CD8-positive, alpha-beta memory T cell (primary cell): ENCODE data around the gene PGS1. TPM values are rescaled to one million over a fixed set of nuclear protein-coding genes. Genes with fewer than 3 reads are reported as not detected.
A peak's percentile ranks its signal among the peaks of the same experiment; 100 is the strongest.

Experiments used
- CTCF ChIA-PET: fragments of 350-600 bp; sonication (Branson Sonifier 250); formaldehyde crosslinking; loops from one replicate; lab custom pipeline; 2021; ENCODE audit warnings: antibody characterized with exemption; lab: Charles Lee
- POLR2A ChIA-PET: fragments of 350-600 bp; sonication (Branson Sonifier 250); formaldehyde crosslinking; loops from one replicate; lab custom pipeline; 2021; ENCODE audit warnings: antibody characterized with exemption; lab: Charles Lee
- DNase-seq, 5 donors: peaks; one replicate each; pipeline versions ENCODE4 v3.0.0 to v3.0.0-alpha.2; 2020 to 2022; ENCODE audit warnings: mixed read lengths in 1 of 5
- H3K27ac ChIP-seq: one replicate; pipeline ENCODE4 v1.7.0; 2013; ENCODE audit warnings: low read depth, mild to moderate bottlenecking, low read length, moderate library complexity
- H3K27me3 ChIP-seq: 2 replicates; pipeline ENCODE4 v1.7.0; 2013; ENCODE audit warnings: low read length, mild to moderate bottlenecking; ENCODE audit not compliant: insufficient read depth, poor library complexity, severe bottlenecking
- H3K36me3 ChIP-seq: 2 replicates; pipeline ENCODE4 v1.7.0; 2013; ENCODE audit warnings: mild to moderate bottlenecking, low read length, moderate library complexity; ENCODE audit not compliant: insufficient read depth
- H3K4me1 ChIP-seq: 2 replicates; pipeline ENCODE4 v1.7.0; 2013; ENCODE audit warnings: mild to moderate bottlenecking, low read length, moderate library complexity; ENCODE audit not compliant: insufficient read depth
- H3K4me3 ChIP-seq: 2 replicates; pipeline ENCODE4 v1.7.0; 2013; ENCODE audit warnings: mild to moderate bottlenecking, low read length
- H3K9me3 ChIP-seq: 2 replicates; pipeline ENCODE4 v1.7.0; 2013; ENCODE audit warnings: mild to moderate bottlenecking, low read length
- H3K27ac Mint-ChIP-seq, 8 donors: one replicate each; pipeline ENCODE4 v1.8.0; 2020 to 2021; ENCODE audit warnings: mixed read lengths in 8 of 8, mild to moderate bottlenecking in 6 of 8, inconsistent platforms in 3 of 8, moderate library complexity in 3 of 8
- H3K27me3 Mint-ChIP-seq, 2 donors: one replicate each; pipeline ENCODE4 v1.8.0; 2020 to 2021; ENCODE audit warnings: mixed read lengths in 2 of 2, mild to moderate bottlenecking in 1 of 2, moderate library complexity in 1 of 2
- H3K36me3 Mint-ChIP-seq, 3 donors: one replicate each; pipeline ENCODE4 v1.8.0; 2020 to 2021; ENCODE audit warnings: mixed read lengths in 3 of 3, inconsistent platforms in 1 of 3, mild to moderate bottlenecking in 1 of 3
- H3K4me1 Mint-ChIP-seq, 3 donors: one replicate each; pipeline ENCODE4 v1.8.0; 2020 to 2021; ENCODE audit warnings: mixed read lengths in 3 of 3, inconsistent platforms in 1 of 3, mild to moderate bottlenecking in 1 of 3
- H3K4me3 Mint-ChIP-seq, 7 donors: one replicate each; pipeline ENCODE4 v1.8.0; 2020 to 2021; ENCODE audit warnings: mixed read lengths in 7 of 7, mild to moderate bottlenecking in 6 of 7, moderate library complexity in 4 of 7, inconsistent platforms in 2 of 7
- H3K9me3 Mint-ChIP-seq, 5 donors: one replicate each; pipeline ENCODE4 v1.8.0; 2020 to 2022; ENCODE audit warnings: mixed read lengths in 5 of 5, mild to moderate bottlenecking in 3 of 5, moderate library complexity in 2 of 5, inconsistent platforms in 1 of 5
- polyA plus RNA-seq: library from polyadenylated mRNA; unstranded; fragments of 300-500 nt; fragmentation: Illumina TruSeq; gene quantifications from one replicate; pipeline ENCODE4 v1.2.3, GENCODE V29; 2021
- total RNA-seq, 2 experiments: library from RNA; stranded (reverse); gene quantifications; one replicate each; pipeline ENCODE4 v1.2.3, GENCODE V29; 2021

PGS1 gene
- total and polyA plus RNA-seq, 3 experiments from 2014 or later: 31.5 to 51.5 (median 48.2) TPM

DNA sequence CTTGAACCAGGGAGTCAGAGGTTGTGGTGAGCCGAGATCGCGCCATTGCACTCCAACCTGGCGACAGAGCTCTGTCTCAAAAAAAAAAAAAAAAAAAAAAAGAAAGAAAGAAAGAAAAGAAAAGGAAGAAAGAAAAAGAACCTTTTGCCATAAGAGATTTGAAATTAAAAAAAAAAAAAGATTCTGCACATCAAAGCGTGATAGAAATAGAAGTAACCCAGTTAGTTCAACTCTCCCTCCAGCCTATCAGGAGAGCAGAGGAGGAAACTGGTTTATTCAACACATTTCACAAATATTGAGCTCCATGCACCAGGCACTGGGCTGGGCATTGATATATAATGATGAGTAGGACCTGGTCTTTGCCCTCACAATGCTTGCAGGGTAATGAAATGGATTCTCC lies 16.2 kb upstream of the PGS1 start:
- H3K36me3 ChIP-seq: peaks cover 15% of the 10 kb centered on the region
- no peak overlapping the region for H3K4me3 ChIP-seq
- H3K36me3 Mint-ChIP-seq: peaks cover 0 to 13% (median 0%) of the 10 kb centered on the region in 3 donors
- peak overlapping the region in 1 of 7 donors; percentile 17 for H3K4me3 Mint-ChIP-seq
- POLR2A ChIA-PET: interaction anchor here (1.0 kb wide), 1 partner anchor 16 kb away, joined by 4 read pairs; the partner anchor contains the start of gene PGS1
- CTCF ChIA-PET: interaction anchor here (1.2 to 3.7 kb wide), 6 partner anchors 19 to 60 kb away, joined by 4 to 27 read pairs (median 12); no protein-coding TSS in a partner anchor
- H3K4me1 Mint-ChIP-seq: peaks cover 14 to 31% (median 21%) of the 10 kb centered on the region in 3 donors
- no peaks in the 10 kb centered on the region for H3K27me3 Mint-ChIP-seq
- H3K9me3 Mint-ChIP-seq: no peaks in the 10 kb centered on the region
- no peak overlapping the region for H3K27ac ChIP-seq
- DNase-seq: peak in 1 of 5 donors; percentile 61
- H3K27me3 ChIP-seq: no peaks in the 10 kb centered on the region
- peaks cover 27% of the 10 kb centered on the region for H3K4me1 ChIP-seq
- peak overlapping the region in 2 of 8 donors; percentile 53 to 60 for H3K27ac Mint-ChIP-seq
- no peaks in the 10 kb centered on the region for H3K9me3 ChIP-seq

DNA sequence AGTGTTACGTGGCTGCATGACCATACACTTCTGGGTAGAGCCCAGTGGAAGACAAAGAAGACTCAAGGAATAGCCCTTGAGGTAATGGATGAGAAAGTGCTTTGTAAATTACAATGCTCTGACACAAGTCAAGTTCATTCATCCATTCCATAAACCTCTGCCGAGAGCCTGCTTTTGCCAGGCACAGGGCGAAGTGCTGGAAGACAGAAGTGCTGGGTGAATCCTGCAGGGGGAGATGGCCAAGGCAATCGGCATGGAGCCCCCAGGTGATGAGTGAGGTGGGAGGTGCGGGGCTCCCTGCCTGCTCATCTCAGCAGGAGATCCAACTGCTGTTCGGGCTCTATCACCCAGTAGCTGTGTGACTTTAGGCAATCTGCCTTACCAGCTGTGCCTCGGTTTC lies 15.8 kb upstream of the PGS1 start:
- Mint-ChIP-seq H3K27ac (peak overlapping the region in 1 of 8 donors; percentile 53), H3K9me3 (no peaks in the 10 kb centered on the region), H3K4me1 (peaks cover 10 to 27% (median 17%) of the 10 kb centered on the region in 3 donors), H3K36me3 (peaks cover 0 to 9% (median 0%) of the 10 kb centered on the region in 3 donors), H3K27me3 (no peaks in the 10 kb centered on the region), H3K4me3 (peak overlapping the region in 1 of 7 donors; percentile 17)
- H3K4me1 ChIP-seq: peaks cover 22% of the 10 kb centered on the region
- peaks cover 12% of the 10 kb centered on the region for H3K36me3 ChIP-seq
- no peak overlapping the region for H3K4me3 ChIP-seq
- CTCF ChIA-PET: interaction anchor here (1.2 to 3.7 kb wide), 5 partner anchors 19 to 60 kb away, joined by 4 to 27 read pairs (median 14); no protein-coding TSS in a partner anchor
- H3K27me3 ChIP-seq: no peaks in the 10 kb centered on the region
- no peak for DNase-seq
- H3K9me3 ChIP-seq: no peaks in the 10 kb centered on the region
- POLR2A ChIA-PET: interaction anchor here (0.6 to 1.0 kb wide), 2 partner anchors 15 to 120 kb away, joined by 3 to 4 read pairs; partner anchors contain the start of gene PGS1
- H3K27ac ChIP-seq: no peak overlapping the region

DNA sequence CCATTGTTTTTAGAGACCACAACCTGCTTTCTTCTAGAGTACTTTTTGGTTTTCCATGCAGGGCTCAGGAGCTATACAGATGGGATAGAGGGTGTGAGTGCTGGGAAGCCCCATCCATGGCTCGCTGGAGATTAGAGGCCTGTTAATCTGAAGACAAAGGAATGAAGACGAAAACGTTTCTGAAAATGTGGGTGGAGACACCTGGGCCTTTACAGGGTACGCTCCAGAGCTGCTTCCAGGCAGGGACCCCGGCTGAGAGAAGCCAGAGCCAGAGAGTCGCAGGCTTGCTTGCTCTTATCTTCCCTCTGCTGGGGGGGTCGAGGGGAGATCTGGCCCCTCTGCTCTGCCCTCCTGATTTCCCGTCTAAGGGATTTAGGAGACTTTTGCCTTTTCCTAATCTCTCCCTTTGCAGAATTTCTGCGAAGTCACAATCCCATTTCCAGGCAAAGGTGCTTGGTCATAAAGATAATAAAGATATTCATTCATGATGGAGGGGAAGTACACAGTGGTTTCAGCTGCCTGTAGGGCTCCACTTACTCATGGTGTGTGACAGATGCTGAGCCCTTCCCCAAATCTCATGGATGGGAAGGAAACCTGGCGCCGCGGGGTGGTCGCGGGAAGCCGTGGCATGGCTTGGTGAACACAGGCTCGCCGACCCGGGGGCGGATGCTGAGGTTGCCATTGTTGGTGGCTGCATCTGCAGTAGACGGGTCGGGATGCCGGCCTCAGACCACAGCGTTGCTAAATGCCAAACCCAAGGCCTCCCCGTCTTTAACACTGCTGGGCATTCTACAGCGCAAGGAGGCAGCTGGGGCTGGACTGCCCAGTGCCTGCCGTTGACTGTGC lies 13.8 kb upstream of the PGS1 start:
- H3K9me3 ChIP-seq: no peaks in the 10 kb centered on the region
- no peak overlapping the region for H3K27ac ChIP-seq
- Mint-ChIP-seq H3K9me3 (no peaks in the 10 kb centered on the region), H3K27me3 (no peaks in the 10 kb centered on the region), H3K27ac (peak overlapping the region in 3 of 8 donors; percentile 35 to 67 (median 43)), H3K36me3 (no peaks in the 10 kb centered on the region), H3K4me1 (peaks cover 0 to 15% (median 11%) of the 10 kb centered on the region in 3 donors), H3K4me3 (peak overlapping the region in 1 of 7 donors; percentile 2)
- H3K4me1 ChIP-seq: peaks cover 13% of the 10 kb centered on the region
- DNase-seq: no peak
- H3K27me3 ChIP-seq: no peaks in the 10 kb centered on the region
- POLR2A ChIA-PET: no interaction called here
- no peak overlapping the region for H3K4me3 ChIP-seq
- no peaks in the 10 kb centered on the region for H3K36me3 ChIP-seq
- CTCF ChIA-PET: interaction anchor here (0.9 to 1.8 kb wide), 2 partner anchors 51 to 57 kb away, joined by 4 to 9 read pairs; no protein-coding TSS in a partner anchor

DNA sequence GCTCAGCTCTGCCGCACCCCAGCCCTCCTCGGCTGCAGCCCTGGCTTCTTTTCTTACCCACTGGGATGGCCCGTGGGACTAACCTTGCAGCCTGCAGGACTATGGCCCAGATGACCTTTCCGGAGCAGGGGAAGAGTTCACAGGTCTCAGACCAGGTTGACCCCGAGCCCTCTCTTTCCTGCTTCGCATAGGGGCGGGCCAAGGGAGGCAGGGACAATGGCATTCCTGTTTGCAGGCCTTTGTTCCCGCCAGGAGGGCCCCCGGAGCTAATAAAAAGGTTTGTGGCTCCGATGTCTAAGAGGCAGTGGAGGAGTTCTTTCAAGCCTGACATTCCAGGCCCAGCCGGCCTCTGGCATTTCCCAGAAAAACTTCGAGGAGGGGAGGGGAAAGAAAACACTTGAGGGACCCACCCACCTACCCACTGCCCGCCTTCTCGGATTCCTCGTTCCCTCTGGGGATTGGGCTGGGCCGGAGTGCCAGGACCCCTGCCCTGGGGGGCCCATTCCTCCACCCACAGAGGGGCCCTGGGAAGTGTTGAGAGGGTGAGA lies 12.8 kb upstream of the PGS1 start:
- CTCF ChIA-PET: no interaction called here
- Mint-ChIP-seq H3K27ac (peak overlapping the region in 1 of 8 donors; percentile 70), H3K4me3 (no peak overlapping the region)

DNA sequence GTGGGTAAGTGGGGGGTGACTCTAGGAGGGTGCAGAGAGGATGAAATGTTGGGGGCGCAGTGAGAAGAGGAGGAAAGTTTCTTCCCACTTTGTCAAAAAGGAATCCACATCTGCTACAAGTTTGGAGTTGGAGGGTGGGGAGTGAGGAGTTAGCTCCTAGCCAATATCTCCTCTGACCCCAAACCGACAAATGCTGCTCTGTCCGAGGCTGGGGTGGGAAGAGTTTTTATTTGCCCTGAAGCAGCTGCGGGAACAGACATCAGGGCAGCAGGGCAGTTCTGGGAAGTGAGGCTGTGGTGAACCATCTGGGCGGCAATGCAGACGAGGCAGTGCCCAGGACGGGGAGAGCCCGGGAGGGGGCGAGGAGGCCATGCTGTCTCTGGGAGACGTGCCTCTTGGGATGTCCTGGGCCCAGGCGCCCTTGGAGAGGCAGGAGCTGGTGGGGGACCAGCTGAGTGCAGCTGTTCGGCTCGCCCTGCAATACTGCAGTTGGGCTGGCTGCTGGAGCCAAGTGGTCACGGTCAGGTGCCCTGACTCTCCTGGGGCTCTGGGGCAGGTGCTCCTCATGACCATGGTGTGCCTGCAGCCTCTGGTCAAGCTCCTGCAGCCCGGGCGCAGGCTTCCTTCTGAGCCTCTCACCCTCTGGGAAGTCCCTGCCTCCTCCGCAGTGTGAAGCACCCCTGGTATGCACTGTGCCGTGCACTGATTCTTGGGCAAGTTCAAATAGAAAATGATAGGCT lies 12.2 kb upstream of the PGS1 start:
- Histone ChIP-seq H3K9me3 (no peaks in the 10 kb centered on the region), H3K27me3 (no peaks in the 10 kb centered on the region), H3K36me3 (no peaks in the 10 kb centered on the region), H3K27ac (no peak overlapping the region), H3K4me1 (peaks cover 5% of the 10 kb centered on the region), H3K4me3 (no peak overlapping the region)
- Mint-ChIP-seq H3K27ac (no peak overlapping the region), H3K4me1 (peaks cover 0 to 8% (median 8%) of the 10 kb centered on the region in 3 donors), H3K36me3 (no peaks in the 10 kb centered on the region), H3K4me3 (no peak overlapping the region), H3K9me3 (no peaks in the 10 kb centered on the region), H3K27me3 (no peaks in the 10 kb centered on the region)
- POLR2A ChIA-PET: no interaction called here
- no peak for DNase-seq
- CTCF ChIA-PET: no interaction called here

More for the DNA sequence above, 12.8 kb upstream of the PGS1 start:
- Mint-ChIP-seq H3K27me3 (no peaks in the 10 kb centered on the region), H3K4me1 (peaks cover 0 to 14% (median 10%) of the 10 kb centered on the region in 3 donors), H3K36me3 (no peaks in the 10 kb centered on the region), H3K9me3 (no peaks in the 10 kb centered on the region)
- Histone ChIP-seq H3K4me1 (peaks cover 10% of the 10 kb centered on the region), H3K27ac (no peak overlapping the region), H3K27me3 (no peaks in the 10 kb centered on the region), H3K36me3 (no peaks in the 10 kb centered on the region), H3K9me3 (no peaks in the 10 kb centered on the region), H3K4me3 (no peak overlapping the region)
- no peak for DNase-seq
- POLR2A ChIA-PET: no interaction called here

DNA sequence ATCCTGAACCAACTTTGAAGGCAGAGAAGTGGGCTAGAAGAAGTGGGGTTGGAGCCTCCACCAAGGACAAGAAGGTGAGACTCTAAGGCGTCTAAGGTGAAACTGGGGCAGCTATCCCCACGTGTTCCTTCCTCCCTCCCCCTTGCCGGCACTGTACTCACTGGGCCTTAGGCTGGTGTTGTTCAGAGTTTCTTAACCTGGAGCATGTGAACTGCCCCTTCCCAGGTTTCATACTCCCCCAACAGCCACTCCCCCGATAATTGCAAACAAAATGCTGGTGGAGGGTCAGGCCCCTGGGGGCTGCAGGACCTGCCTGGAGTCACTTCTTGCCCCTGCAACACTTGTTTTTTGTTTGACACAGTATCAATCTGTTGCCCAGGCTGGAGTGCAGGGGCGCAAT lies 11.3 kb upstream of the PGS1 start:
- Mint-ChIP-seq H3K4me3 (no peak overlapping the region), H3K27me3 (no peaks in the 10 kb centered on the region), H3K27ac (no peak overlapping the region), H3K9me3 (no peaks in the 10 kb centered on the region), H3K36me3 (no peaks in the 10 kb centered on the region), H3K4me1 (peaks cover 0 to 8% (median 8%) of the 10 kb centered on the region in 3 donors)
- CTCF ChIA-PET: no interaction called here
- POLR2A ChIA-PET: no interaction called here
- no peak for DNase-seq
- H3K36me3 ChIP-seq: no peaks in the 10 kb centered on the region
- no peak overlapping the region for H3K4me3 ChIP-seq
- H3K27ac ChIP-seq: no peak overlapping the region
- peaks cover 5% of the 10 kb centered on the region for H3K4me1 ChIP-seq
- H3K27me3 ChIP-seq: no peaks in the 10 kb centered on the region
- H3K9me3 ChIP-seq: no peaks in the 10 kb centered on the region

DNA sequence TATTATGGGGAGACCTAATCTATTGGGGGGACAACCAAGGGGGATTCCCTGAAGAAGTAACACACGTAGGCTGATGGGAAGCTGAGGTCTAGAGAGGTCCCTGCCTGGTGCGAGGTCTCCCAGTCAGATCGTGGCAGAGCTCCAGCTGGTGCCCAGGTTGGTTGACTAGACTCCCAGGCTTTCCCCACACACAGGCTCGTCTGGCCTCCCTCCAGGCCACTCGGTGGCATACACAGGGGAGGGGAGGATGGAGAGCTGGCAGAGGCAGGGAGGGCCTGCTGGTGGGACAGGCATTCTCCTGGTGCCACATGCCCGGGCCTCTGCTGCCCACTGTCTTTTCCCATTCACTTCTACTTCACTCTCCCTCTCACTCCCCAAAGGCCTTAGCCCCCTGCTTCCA lies 10.1 kb upstream of the PGS1 start:
- Mint-ChIP-seq H3K4me1 (peaks cover 0 to 8% (median 5%) of the 10 kb centered on the region in 3 donors), H3K27me3 (no peaks in the 10 kb centered on the region), H3K36me3 (no peaks in the 10 kb centered on the region), H3K4me3 (no peak overlapping the region), H3K27ac (no peak overlapping the region), H3K9me3 (no peaks in the 10 kb centered on the region)
- Histone ChIP-seq H3K4me1 (peaks cover 5% of the 10 kb centered on the region), H3K36me3 (no peaks in the 10 kb centered on the region), H3K4me3 (no peak overlapping the region), H3K27me3 (no peaks in the 10 kb centered on the region), H3K9me3 (no peaks in the 10 kb centered on the region), H3K27ac (no peak overlapping the region)
- CTCF ChIA-PET: interaction anchor here (1.2 kb wide), 1 partner anchor 79 kb away, joined by 4 read pairs; no protein-coding TSS in a partner anchor
- DNase-seq: no peak
- POLR2A ChIA-PET: no interaction called here
